HG03457 (cell line): ENCODE results near the gene TIRAP.
"Not testable (repeated sequence)": the region's sequence is repeated elsewhere in the genome, so short reads cannot be mapped to it uniquely, and the experiment has no call there.

Experiments
- ATAC-seq: cut with Tn5 transposase; IDR thresholded peaks from one replicate; pipeline ENCODE4 v1.9.1; 2021; ENCODE audit warnings: moderate number of reproducible peaks; ENCODE audit not compliant: unreplicated experiment

TIRAP gene

GRCh38 chr11:126282361-126282735, 545 bp upstream of the TIRAP start:
- ATAC-seq, result no peak

GRCh38 chr11:126284829-126285228, 1.9 kb downstream of the TIRAP start:
- peak; percentile 53 for ATAC-seq

- ATAC-seq, result no peak
Observed at GRCh38 chr11:126288237-126288636, 5.3 kb downstream of the TIRAP start.

GRCh38 chr11:126290887-126291286, 8.0 kb downstream of the TIRAP start:
- ATAC-seq, result no peak

GRCh38 chr11:126293726-126294125, 10.8 kb downstream of the TIRAP start:
- ATAC-seq, result no peak

GRCh38 chr11:126297004-126297403, 14.1 kb downstream of the TIRAP start:
- ATAC-seq, result no peak

GRCh38 chr11:126303623-126304456, 20.9 kb downstream of the TIRAP start, which contains the start of gene DCPS:
TSS of gene DCPS (plus strand) at chr11:126304060. CDS start at chr11:126304081, 21 bp downstream.
- peak; percentile 86 for ATAC-seq

- no peak for ATAC-seq
Observed at GRCh38 chr11:126304457-126305075, 21.7 kb downstream of the TIRAP start.

GRCh38 chr11:126305699-126306098, 22.8 kb downstream of the TIRAP start:
- peak; percentile 47 for ATAC-seq

GRCh38 chr11:126307706-126308105, 24.8 kb downstream of the TIRAP start:
- no peak for ATAC-seq

- no peak for ATAC-seq
Observed at GRCh38 chr11:126308271-126308671, 25.4 kb downstream of the TIRAP start.

- not testable (repeated sequence) for ATAC-seq
Observed at GRCh38 chr11:126308771-126309170, 25.9 kb downstream of the TIRAP start.

- no peak for ATAC-seq
Observed at GRCh38 chr11:126310200-126310991, 27.5 kb downstream of the TIRAP start.

GRCh38 chr11:126310992-126311310, 28.1 kb downstream of the TIRAP start:
- ATAC-seq, result no peak

- ATAC-seq, result peak; percentile 59
Observed at GRCh38 chr11:126311401-126312291, 28.8 kb downstream of the TIRAP start.

- no peak for ATAC-seq
Observed at GRCh38 chr11:126312961-126313360, 30.1 kb downstream of the TIRAP start.

GRCh38 chr11:126313826-126314225, 30.9 kb downstream of the TIRAP start:
- ATAC-seq, result no peak

GRCh38 chr11:126317432-126317755, 34.5 kb downstream of the TIRAP start:
- no peak for ATAC-seq

- ATAC-seq, result peak; percentile 16
Observed at GRCh38 chr11:126317756-126318573, 35.1 kb downstream of the TIRAP start.
